ENCODE results near the gene ZNF683. TPM values are rescaled to one million over a fixed set of nuclear protein-coding genes. Genes with fewer than 3 reads are reported as not detected.

Gene ZNF683
- polyA plus RNA-seq, 1 donor (not counting 4 experiments of a cell fraction or from before 2014, with no cell fraction given): not detected

- no peak for DNase-seq (ENCODE audit: low read depth, low spot score)
- no peak overlapping the region for H3K4me3 ChIP-seq (ENCODE audit: control insufficient read depth in 2 of 3, extremely low read depth in 1 of 3, insufficient read depth in 2 of 3, low read depth in 1 of 3, low read length in 3 of 3)
- no peaks in the 10 kb centered on the region for H3K9me1 ChIP-seq (ENCODE audit: control insufficient read depth, extremely low read depth, insufficient read depth, low read length)
- FAIRE-seq: no peak
- TF ChIP-seq CTCF (optimal IDR thresholded peaks at IDR 0.05 in 1 of 3, IDR thresholded peaks at IDR 0.05 in 1 of 3, conservative IDR thresholded peaks at IDR 0.05 in 1 of 3; ENCODE audit: extremely low read depth in 1 of 3, insufficient read depth in 2 of 3, low read length in 3 of 3) (no peak), EZH2 (IDR thresholded peaks at IDR 0.05; ENCODE audit: low read length) (no peak)
- no peak overlapping the region for H3K27ac ChIP-seq (ENCODE audit: control insufficient read depth, insufficient read depth, low read length)
- dilution Hi-C loops (cut with MboI; ENCODE audit: extremely low pct_ligation_motif_present, low sequenced_read_pairs): no loop called here
- H3K79me2 ChIP-seq (ENCODE audit: control insufficient read depth, insufficient read depth, low read length): no peaks in the 10 kb centered on the region
- peaks cover 24% of the 10 kb centered on the region for H3K4me1 ChIP-seq (ENCODE audit: control insufficient read depth, extremely low read depth, insufficient read depth, low read length)
- H3K9me3 ChIP-seq (ENCODE audit: control insufficient read depth, low read depth, low read length): peaks cover 3% of the 10 kb centered on the region
- no peaks in the 10 kb centered on the region for H4K20me1 ChIP-seq (ENCODE audit: control insufficient read depth, extremely low read depth, insufficient read depth, low read length)
- no peaks in the 10 kb centered on the region for H3K36me3 ChIP-seq (ENCODE audit: control insufficient read depth in 2 of 2, extremely low read depth in 1 of 2, insufficient read depth in 2 of 2, low read length in 2 of 2)
- H3K4me2 ChIP-seq (ENCODE audit: control insufficient read depth, extremely low read depth, insufficient read depth, low read depth, low read length): no peak overlapping the region
- H2AFZ ChIP-seq (ENCODE audit: control insufficient read depth, low read length): no peak overlapping the region
- no peak overlapping the region for H3K9ac ChIP-seq (ENCODE audit: control insufficient read depth, extremely low read depth, insufficient read depth, low read length)
- no peaks in the 10 kb centered on the region for H3K27me3 ChIP-seq (ENCODE audit: control insufficient read depth, extremely low read depth, insufficient read depth, low read length)
Measured at GRCh38 chr1:26373281-26373680, 731 bp upstream of the ZNF683 start.

GRCh38 chr1:26372039-26372438 is 511 bp downstream of the ZNF683 start:
- TF ChIP-seq CTCF (optimal IDR thresholded peaks at IDR 0.05 in 1 of 3, IDR thresholded peaks at IDR 0.05 in 1 of 3, conservative IDR thresholded peaks at IDR 0.05 in 1 of 3; ENCODE audit: extremely low read depth in 1 of 3, insufficient read depth in 2 of 3, low read length in 3 of 3) (no peak), EZH2 (IDR thresholded peaks at IDR 0.05; ENCODE audit: low read length) (no peak)
- no peaks in the 10 kb centered on the region for H3K9me1 ChIP-seq (ENCODE audit: control insufficient read depth, extremely low read depth, insufficient read depth, low read length)
- no peak overlapping the region for H3K4me3 ChIP-seq (ENCODE audit: control insufficient read depth in 2 of 3, extremely low read depth in 1 of 3, insufficient read depth in 2 of 3, low read depth in 1 of 3, low read length in 3 of 3)
- H4K20me1 ChIP-seq (ENCODE audit: control insufficient read depth, extremely low read depth, insufficient read depth, low read length): no peaks in the 10 kb centered on the region
- dilution Hi-C loops (cut with MboI; ENCODE audit: extremely low pct_ligation_motif_present, low sequenced_read_pairs): no loop called here
- H3K27ac ChIP-seq (ENCODE audit: control insufficient read depth, insufficient read depth, low read length): peak overlapping the region; percentile 6
- H3K79me2 ChIP-seq (ENCODE audit: control insufficient read depth, insufficient read depth, low read length): no peaks in the 10 kb centered on the region
- no peak overlapping the region for H2AFZ ChIP-seq (ENCODE audit: control insufficient read depth, low read length)
- peaks cover 18% of the 10 kb centered on the region for H3K4me1 ChIP-seq (ENCODE audit: control insufficient read depth, extremely low read depth, insufficient read depth, low read length)
- no peaks in the 10 kb centered on the region for H3K27me3 ChIP-seq (ENCODE audit: control insufficient read depth, extremely low read depth, insufficient read depth, low read length)
- H3K9me3 ChIP-seq (ENCODE audit: control insufficient read depth, low read depth, low read length): peaks cover 3% of the 10 kb centered on the region
- H3K9ac ChIP-seq (ENCODE audit: control insufficient read depth, extremely low read depth, insufficient read depth, low read length): no peak overlapping the region
- DNase-seq (ENCODE audit: low read depth, low spot score) (peak; percentile 71), FAIRE-seq (peak; percentile 99)
- no peaks in the 10 kb centered on the region for H3K36me3 ChIP-seq (ENCODE audit: control insufficient read depth in 2 of 2, extremely low read depth in 1 of 2, insufficient read depth in 2 of 2, low read length in 2 of 2)
- H3K4me2 ChIP-seq (ENCODE audit: control insufficient read depth, extremely low read depth, insufficient read depth, low read depth, low read length): no peak overlapping the region
